ENCODE data around the gene UNKL. TPM values are rescaled to one million over a fixed set of nuclear protein-coding genes. Genes with fewer than 3 reads are reported as not detected.
A peak's percentile ranks its signal among the peaks of the same experiment; 100 is the strongest.

Gene UNKL, protein sequence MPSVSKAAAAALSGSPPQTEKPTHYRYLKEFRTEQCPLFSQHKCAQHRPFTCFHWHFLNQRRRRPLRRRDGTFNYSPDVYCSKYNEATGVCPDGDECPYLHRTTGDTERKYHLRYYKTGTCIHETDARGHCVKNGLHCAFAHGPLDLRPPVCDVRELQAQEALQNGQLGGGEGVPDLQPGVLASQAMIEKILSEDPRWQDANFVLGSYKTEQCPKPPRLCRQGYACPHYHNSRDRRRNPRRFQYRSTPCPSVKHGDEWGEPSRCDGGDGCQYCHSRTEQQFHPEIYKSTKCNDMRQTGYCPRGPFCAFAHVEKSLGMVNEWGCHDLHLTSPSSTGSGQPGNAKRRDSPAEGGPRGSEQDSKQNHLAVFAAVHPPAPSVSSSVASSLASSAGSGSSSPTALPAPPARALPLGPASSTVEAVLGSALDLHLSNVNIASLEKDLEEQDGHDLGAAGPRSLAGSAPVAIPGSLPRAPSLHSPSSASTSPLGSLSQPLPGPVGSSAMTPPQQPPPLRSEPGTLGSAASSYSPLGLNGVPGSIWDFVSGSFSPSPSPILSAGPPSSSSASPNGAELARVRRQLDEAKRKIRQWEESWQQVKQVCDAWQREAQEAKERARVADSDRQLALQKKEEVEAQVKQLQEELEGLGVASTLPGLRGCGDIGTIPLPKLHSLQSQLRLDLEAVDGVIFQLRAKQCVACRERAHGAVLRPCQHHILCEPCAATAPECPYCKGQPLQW
- 10 to 100 TPM; 21.8 to 31.2 TPM for total RNA-seq
- polyA plus RNA-seq, result 10 to 100 TPM in 1 of 2 donors, 1 to 10 TPM in 1; 7.9 to 11.9 TPM
- long read RNA-seq, donor 1, full-length matches to known transcripts, result 1 of 107 reads
- long read RNA-seq, donor 1, partial matches to known transcripts, result 106 of 107 reads
- long read RNA-seq, donor 1, other reads (novel, unspliced or antisense), result 0 of 107 reads
- long read RNA-seq, donor 2, full-length matches to known transcripts, result 2 of 2 reads
- long read RNA-seq, donor 2, partial matches to known transcripts, result 0 of 2 reads
- long read RNA-seq, donor 2, other reads (novel, unspliced or antisense), result 0 of 2 reads
- long read RNA-seq, donor 3, partial matches to known transcripts, result 59 of 59 reads
- long read RNA-seq, donor 3, other reads (novel, unspliced or antisense), result 0 of 59 reads
- long read RNA-seq, donor 4, partial matches to known transcripts, result 45 of 63 reads
- long read RNA-seq, donor 4, other reads (novel, unspliced or antisense), result 18 of 63 reads
- long read RNA-seq, donor 5, result 0 reads

DNA sequence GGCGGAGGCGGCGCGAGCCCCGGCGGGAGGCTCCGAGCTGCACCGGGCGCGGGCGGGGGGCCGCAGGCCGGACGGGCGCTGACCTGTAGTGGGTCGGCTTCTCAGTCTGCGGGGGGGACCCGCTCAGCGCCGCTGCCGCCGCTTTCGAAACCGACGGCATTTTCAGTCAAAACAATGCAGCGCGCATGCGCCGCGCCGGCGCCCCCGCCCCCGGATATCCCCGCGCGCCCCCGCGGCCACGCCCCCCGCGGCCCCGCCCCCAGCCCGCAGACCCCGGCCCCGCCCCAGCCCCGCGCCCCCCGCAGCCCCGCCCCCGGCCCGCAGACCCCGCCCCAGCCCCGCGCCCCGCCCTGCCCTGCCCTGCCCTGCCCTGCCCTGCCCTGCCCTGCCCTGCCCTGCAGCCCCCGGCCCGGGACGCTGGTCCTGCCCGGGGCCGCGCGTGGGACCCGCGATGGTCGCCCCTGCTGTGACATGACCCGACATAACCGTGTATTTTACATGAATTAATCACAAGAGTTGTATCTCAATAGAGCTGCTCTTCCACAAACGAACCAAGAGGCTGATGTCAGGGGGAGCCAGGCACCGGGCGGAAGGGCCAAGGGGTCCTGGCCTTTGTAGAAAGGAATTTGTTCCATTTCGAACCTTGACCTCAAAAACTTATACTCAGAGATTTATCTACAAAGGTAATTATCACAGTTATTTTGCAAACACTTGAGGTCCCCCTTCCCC lies at the start of gene UNKL:
Gene UNKL, minus strand, starts transcription at position 173 of the 729 bp plus-strand sequence. Its CDS starts 13 bp downstream, at position 160.
- Histone ChIP-seq H3K4me1 (ENCODE audit: control insufficient read depth in 5 of 5, insufficient read depth in 5 of 5, low read length in 5 of 5) (peaks cover 0 to 12% (median 7%) of the 10 kb centered on the region in 5 donors), H3K27ac (ENCODE audit: low read depth in 1 of 2, low read length in 1 of 2) (peak within 1 kb of the TSS; percentile 88 to 95), H3K27me3 (ENCODE audit: control insufficient read depth in 3 of 3, insufficient read depth in 3 of 3, low read length in 2 of 3) (no peaks in the 10 kb centered on the region), H3K36me3 (ENCODE audit: control insufficient read depth in 4 of 4, insufficient read depth in 4 of 4, low read length in 4 of 4) (peaks cover 0 to 11% (median 0%) of the 10 kb centered on the region in 4 donors), H3K9ac (ENCODE audit: insufficient read depth in 1 of 2, low read length in 2 of 2) (peak within 1 kb of the TSS; percentile 16 to 23), H3K4me3 (peak within 1 kb of the TSS; percentile 95), H3K9me3 (ENCODE audit: control insufficient read depth in 4 of 4, insufficient read depth in 3 of 4, low read length in 3 of 4) (no peaks in the 10 kb centered on the region)
- peak; percentile 35 for ATAC-seq (ENCODE audit: insufficient read depth, low FRiP score)
- TF ChIP-seq, protein P1, sequence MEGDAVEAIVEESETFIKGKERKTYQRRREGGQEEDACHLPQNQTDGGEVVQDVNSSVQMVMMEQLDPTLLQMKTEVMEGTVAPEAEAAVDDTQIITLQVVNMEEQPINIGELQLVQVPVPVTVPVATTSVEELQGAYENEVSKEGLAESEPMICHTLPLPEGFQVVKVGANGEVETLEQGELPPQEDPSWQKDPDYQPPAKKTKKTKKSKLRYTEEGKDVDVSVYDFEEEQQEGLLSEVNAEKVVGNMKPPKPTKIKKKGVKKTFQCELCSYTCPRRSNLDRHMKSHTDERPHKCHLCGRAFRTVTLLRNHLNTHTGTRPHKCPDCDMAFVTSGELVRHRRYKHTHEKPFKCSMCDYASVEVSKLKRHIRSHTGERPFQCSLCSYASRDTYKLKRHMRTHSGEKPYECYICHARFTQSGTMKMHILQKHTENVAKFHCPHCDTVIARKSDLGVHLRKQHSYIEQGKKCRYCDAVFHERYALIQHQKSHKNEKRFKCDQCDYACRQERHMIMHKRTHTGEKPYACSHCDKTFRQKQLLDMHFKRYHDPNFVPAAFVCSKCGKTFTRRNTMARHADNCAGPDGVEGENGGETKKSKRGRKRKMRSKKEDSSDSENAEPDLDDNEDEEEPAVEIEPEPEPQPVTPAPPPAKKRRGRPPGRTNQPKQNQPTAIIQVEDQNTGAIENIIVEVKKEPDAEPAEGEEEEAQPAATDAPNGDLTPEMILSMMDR (IDR thresholded peaks at IDR 0.05; ENCODE audit: control extremely low read depth, extremely low read depth), result no peak
- 2 to 5% methylated on average over 16 to 71 of the region's 72 CpGs for WGBS, 2 donors
- peak; percentile 66 to 87 (median 83) for DNase-seq

DNA sequence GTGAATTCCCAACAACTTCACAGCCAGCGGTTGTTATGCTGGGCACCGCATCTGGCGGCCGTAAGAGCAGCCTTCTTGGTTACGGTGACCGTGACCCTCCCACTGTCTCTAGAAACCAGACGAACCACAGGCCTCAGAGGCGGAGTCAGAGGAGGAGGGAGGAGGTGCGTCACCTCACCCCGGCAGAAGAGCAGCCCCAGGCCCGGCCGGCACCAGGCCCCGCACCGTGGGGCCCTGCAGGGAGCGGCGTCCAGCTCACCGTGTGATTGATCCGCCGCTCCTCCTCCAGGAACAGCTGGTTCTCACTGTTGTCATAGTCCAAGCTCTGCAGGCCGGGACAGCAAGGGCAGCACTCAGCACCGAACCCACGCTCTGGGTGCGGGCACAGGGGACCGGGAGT lies 46.6 kb upstream of the UNKL start:
- TF ChIP-seq, protein P1 (IDR thresholded peaks at IDR 0.05; ENCODE audit: control extremely low read depth, extremely low read depth), result no peak
- ATAC-seq (ENCODE audit: insufficient read depth, low FRiP score), result no peak
- Histone ChIP-seq H3K4me1 (ENCODE audit: control insufficient read depth in 5 of 5, insufficient read depth in 5 of 5, low read length in 5 of 5) (no peaks in the 10 kb centered on the region), H3K27ac (ENCODE audit: low read depth in 1 of 2, low read length in 1 of 2) (no peak overlapping the region), H3K27me3 (ENCODE audit: control insufficient read depth in 3 of 3, insufficient read depth in 3 of 3, low read length in 2 of 3) (no peaks in the 10 kb centered on the region), H3K4me3 (no peak overlapping the region), H3K9ac (ENCODE audit: insufficient read depth in 1 of 2, low read length in 2 of 2) (no peak overlapping the region), H3K36me3 (ENCODE audit: control insufficient read depth in 4 of 4, insufficient read depth in 4 of 4, low read length in 4 of 4) (peaks cover 0 to 50% (median 5%) of the 10 kb centered on the region in 4 donors), H3K9me3 (ENCODE audit: control insufficient read depth in 4 of 4, insufficient read depth in 3 of 4, low read length in 3 of 4) (no peaks in the 10 kb centered on the region)
- DNase-seq, result no peak
- WGBS, 2 donors, result 90 to 93% methylated on average over 24 of the region's 24 CpGs

DNA sequence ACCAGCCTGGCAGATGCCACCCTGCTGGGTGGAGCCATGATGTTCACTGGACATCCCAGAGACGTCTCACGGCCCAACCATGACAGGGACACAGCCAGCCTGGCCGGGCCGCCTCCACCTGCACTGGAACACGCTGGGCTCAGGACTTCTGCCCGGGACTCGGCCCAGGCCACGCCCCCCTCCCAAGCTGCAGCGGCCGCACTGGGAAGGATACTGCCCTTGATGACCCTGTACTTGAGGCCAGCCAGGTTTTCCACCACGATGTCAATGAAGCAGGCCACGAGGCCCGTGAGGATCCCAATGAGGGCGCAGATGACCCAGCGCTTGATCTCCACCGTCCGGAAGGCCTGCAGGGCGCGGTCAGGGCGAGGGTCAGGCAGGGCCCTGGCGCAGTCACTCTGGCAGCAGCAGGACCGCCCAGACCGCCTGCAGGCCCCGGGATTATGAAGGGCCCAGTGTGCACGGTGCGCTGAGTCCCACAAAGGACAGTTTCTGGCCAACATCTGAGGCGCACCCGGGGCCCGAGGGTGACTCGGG lies 46.2 kb upstream of the UNKL start:
- H3K9me3 ChIP-seq (ENCODE audit: control insufficient read depth in 4 of 4, insufficient read depth in 3 of 4, low read length in 3 of 4), result no peaks in the 10 kb centered on the region
- TF ChIP-seq, protein P1 (IDR thresholded peaks at IDR 0.05; ENCODE audit: control extremely low read depth, extremely low read depth), result no peak
- no peak overlapping the region for H3K27ac ChIP-seq (ENCODE audit: low read depth in 1 of 2, low read length in 1 of 2)
- no peak overlapping the region for H3K4me3 ChIP-seq
- no peaks in the 10 kb centered on the region for H3K27me3 ChIP-seq (ENCODE audit: control insufficient read depth in 3 of 3, insufficient read depth in 3 of 3, low read length in 2 of 3)
- H3K36me3 ChIP-seq (ENCODE audit: control insufficient read depth in 4 of 4, insufficient read depth in 4 of 4, low read length in 4 of 4), result peaks cover 0 to 52% (median 6%) of the 10 kb centered on the region in 4 donors
- no peak for ATAC-seq (ENCODE audit: insufficient read depth, low FRiP score)
- no peak for DNase-seq
- no peak overlapping the region for H3K9ac ChIP-seq (ENCODE audit: insufficient read depth in 1 of 2, low read length in 2 of 2)
- H3K4me1 ChIP-seq (ENCODE audit: control insufficient read depth in 5 of 5, insufficient read depth in 5 of 5, low read length in 5 of 5), result no peaks in the 10 kb centered on the region
- WGBS, 2 donors, result 94 to 96% methylated on average over 30 of the region's 30 CpGs
